ENCODE measurements around the gene STARD8. TPM values are rescaled to one million over a fixed set of nuclear protein-coding genes. Genes with fewer than 3 reads are reported as not detected.

Gene STARD8
- total RNA-seq, 2 experiments from 2014 or later = not detected

DNA sequence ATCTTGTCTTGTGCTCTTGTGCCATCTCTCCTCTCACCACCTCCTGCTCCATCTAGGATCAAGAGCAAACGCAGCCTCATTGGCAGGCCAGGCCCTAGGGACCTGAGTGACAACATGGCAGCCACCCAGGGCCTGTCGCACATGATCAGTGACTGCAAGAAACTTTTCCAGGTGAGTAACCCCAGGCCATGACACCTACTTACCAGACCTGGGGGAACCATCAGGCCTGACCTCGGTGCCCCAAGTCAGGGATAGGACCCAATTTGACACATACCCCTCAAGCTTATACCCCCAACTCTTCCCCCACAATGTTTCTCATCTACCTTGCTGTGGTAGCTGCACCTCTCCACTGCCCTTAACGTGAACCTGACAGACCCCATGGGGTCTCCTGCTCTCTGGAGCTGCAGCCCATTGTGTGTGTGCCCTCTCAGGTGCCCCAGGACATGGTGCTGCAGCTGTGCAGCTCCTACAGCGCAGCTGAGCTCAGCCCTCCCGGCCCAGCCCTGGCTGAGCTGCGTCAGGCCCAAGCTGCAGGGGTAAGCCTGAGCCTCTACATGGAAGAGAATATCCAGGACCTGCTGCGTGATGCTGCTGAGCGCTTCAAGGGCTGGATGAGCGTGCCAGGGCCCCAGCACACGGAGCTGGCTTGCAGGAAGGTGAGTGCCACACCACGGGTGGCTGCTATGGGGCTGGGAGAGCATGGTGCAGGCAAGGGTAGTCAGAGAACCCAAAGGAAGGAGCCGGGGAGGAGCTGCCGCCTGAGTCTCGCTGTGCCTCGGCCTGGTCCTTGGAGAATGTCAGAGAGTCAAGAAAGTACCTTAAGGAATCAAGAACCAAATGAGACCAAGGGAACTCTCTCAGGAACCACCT is 74.8 kb downstream of the STARD8 start:
- H3K4me1 ChIP-seq (ENCODE audit: insufficient read depth, low read length, poor library complexity, severe bottlenecking) = no peaks in the 10 kb centered on the region
- ChIA-PET POLR2A (no interaction called here), CTCF (ENCODE audit: unreplicated experiment) (no interaction called here)
- H3K9me2 ChIP-seq (ENCODE audit: insufficient read depth, low read length) = no peaks in the 10 kb centered on the region
- no peak overlapping the region for H2AFZ ChIP-seq (ENCODE audit: low read length)
- TF ChIP-seq, protein P1, sequence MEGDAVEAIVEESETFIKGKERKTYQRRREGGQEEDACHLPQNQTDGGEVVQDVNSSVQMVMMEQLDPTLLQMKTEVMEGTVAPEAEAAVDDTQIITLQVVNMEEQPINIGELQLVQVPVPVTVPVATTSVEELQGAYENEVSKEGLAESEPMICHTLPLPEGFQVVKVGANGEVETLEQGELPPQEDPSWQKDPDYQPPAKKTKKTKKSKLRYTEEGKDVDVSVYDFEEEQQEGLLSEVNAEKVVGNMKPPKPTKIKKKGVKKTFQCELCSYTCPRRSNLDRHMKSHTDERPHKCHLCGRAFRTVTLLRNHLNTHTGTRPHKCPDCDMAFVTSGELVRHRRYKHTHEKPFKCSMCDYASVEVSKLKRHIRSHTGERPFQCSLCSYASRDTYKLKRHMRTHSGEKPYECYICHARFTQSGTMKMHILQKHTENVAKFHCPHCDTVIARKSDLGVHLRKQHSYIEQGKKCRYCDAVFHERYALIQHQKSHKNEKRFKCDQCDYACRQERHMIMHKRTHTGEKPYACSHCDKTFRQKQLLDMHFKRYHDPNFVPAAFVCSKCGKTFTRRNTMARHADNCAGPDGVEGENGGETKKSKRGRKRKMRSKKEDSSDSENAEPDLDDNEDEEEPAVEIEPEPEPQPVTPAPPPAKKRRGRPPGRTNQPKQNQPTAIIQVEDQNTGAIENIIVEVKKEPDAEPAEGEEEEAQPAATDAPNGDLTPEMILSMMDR (conservative IDR thresholded peaks at IDR 0.05; ENCODE audit: low read length) = no peak
- TF ChIP-seq EZH2phosphoT487 (IDR thresholded peaks at IDR 0.05; ENCODE audit: borderline replicate concordance, low read depth, low read length) = no peak
- H3K79me2 ChIP-seq (ENCODE audit: insufficient read depth, low read depth, low read length) = no peaks in the 10 kb centered on the region
- no peaks in the 10 kb centered on the region for H4K20me1 ChIP-seq (ENCODE audit: insufficient read depth, low read length)
- no peak overlapping the region for H3K4me3 ChIP-seq (ENCODE audit: low read depth, low read length, poor library complexity, severe bottlenecking)
- H3K36me3 ChIP-seq (ENCODE audit: insufficient read depth, low read length) = no peaks in the 10 kb centered on the region
- H3K27ac ChIP-seq (ENCODE audit: low read depth, low read length, poor library complexity, severe bottlenecking) = no peak overlapping the region
- BruUV-seq (replicated peaks) = no TSS peak
- DNase-seq (ENCODE audit: low spot score) = no peak
- H3K4me2 ChIP-seq (ENCODE audit: low read length) = no peak overlapping the region
- no peaks in the 10 kb centered on the region for H3K9me3 ChIP-seq (ENCODE audit: low read length)
- intact Hi-C loops (cut with micrococcal nuclease; ENCODE audit: unreplicated experiment) = no loop called here

DNA sequence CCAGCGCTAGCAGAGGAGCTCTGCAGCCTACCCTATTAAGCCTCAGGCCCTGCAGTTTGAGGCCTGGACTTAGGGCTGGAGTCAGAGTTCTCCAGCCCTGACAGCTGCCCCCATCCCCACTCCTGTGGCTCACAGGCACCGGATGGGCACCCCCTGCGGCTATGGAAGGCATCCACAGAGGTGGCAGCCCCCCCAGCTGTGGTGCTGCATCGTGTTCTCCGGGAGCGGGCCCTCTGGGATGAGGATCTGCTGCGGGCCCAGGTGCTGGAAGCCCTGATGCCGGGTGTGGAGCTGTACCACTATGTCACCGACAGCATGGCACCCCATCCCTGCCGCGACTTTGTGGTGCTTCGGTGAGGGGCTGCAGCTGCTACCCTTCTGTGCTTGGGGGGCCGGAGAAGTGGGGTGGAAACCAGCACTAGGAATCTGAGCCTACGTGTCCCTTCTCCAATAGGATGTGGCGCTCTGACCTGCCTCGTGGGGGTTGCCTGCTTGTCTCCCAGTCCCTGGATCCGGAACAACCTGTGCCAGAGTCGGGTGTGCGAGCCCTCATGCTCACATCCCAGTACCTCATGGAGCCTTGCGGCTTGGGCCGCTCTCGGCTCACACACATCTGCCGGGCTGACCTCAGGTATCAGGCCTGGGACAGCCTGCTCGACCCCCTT is 76.2 kb downstream of the STARD8 start:
- Histone ChIP-seq H3K4me3 (ENCODE audit: low read depth, low read length, poor library complexity, severe bottlenecking) (no peak overlapping the region), H3K4me2 (ENCODE audit: low read length) (no peak overlapping the region), H3K27ac (ENCODE audit: low read depth, low read length, poor library complexity, severe bottlenecking) (no peak overlapping the region), H3K9me2 (ENCODE audit: insufficient read depth, low read length) (no peaks in the 10 kb centered on the region), H3K4me1 (ENCODE audit: insufficient read depth, low read length, poor library complexity, severe bottlenecking) (no peaks in the 10 kb centered on the region), H2AFZ (ENCODE audit: low read length) (no peak overlapping the region), H3K79me2 (ENCODE audit: insufficient read depth, low read depth, low read length) (no peaks in the 10 kb centered on the region), H3K36me3 (ENCODE audit: insufficient read depth, low read length) (no peaks in the 10 kb centered on the region), H3K9me3 (ENCODE audit: low read length) (no peaks in the 10 kb centered on the region), H4K20me1 (ENCODE audit: insufficient read depth, low read length) (no peaks in the 10 kb centered on the region)
- no peak for TF ChIP-seq EZH2phosphoT487 (IDR thresholded peaks at IDR 0.05; ENCODE audit: borderline replicate concordance, low read depth, low read length)
- TF ChIP-seq, protein P1 (conservative IDR thresholded peaks at IDR 0.05; ENCODE audit: low read length) = no peak
- no peak for DNase-seq (ENCODE audit: low spot score)
- CTCF ChIA-PET (ENCODE audit: unreplicated experiment) = no interaction called here
- BruUV-seq (replicated peaks) = no TSS peak
- POLR2A ChIA-PET = no interaction called here
- intact Hi-C loops (cut with micrococcal nuclease; ENCODE audit: unreplicated experiment) = no loop called here

DNA sequence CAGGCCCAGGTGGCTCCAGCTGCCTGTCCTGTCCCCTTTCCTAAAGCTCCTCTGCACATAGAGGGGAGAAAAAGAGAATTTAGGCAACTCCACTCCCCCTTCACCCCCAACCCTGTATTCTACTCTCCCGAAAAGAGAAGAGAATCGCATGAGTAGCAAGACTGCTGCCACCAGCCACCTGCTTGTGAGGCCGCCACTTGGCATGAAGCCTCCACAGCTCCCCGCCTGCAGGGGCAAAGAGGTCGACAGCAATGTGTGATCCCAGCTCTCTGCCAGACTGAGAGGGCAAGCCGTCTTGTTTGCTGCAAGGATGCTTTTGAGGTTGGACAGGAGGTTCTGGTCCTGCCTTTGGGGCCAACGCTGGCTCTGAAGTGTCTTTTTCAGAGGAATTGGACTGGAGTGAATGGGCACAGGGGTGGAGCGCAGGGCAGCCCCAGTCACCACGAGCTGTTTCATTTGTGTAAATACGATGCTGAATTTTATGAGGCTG is 77.1 kb downstream of the STARD8 start:
- no peak overlapping the region for H2AFZ ChIP-seq (ENCODE audit: low read length)
- ChIA-PET POLR2A (no interaction called here), CTCF (ENCODE audit: unreplicated experiment) (no interaction called here)
- H3K79me2 ChIP-seq (ENCODE audit: insufficient read depth, low read depth, low read length) = no peaks in the 10 kb centered on the region
- DNase-seq (ENCODE audit: low spot score) = no peak
- no TSS peak for BruUV-seq (replicated peaks)
- H3K4me3 ChIP-seq (ENCODE audit: low read depth, low read length, poor library complexity, severe bottlenecking) = no peak overlapping the region
- H4K20me1 ChIP-seq (ENCODE audit: insufficient read depth, low read length) = no peaks in the 10 kb centered on the region
- no peaks in the 10 kb centered on the region for H3K36me3 ChIP-seq (ENCODE audit: insufficient read depth, low read length)
- intact Hi-C loops (cut with micrococcal nuclease; ENCODE audit: unreplicated experiment) = no loop called here
- no peaks in the 10 kb centered on the region for H3K9me2 ChIP-seq (ENCODE audit: insufficient read depth, low read length)
- no peaks in the 10 kb centered on the region for H3K4me1 ChIP-seq (ENCODE audit: insufficient read depth, low read length, poor library complexity, severe bottlenecking)
- H3K27ac ChIP-seq (ENCODE audit: low read depth, low read length, poor library complexity, severe bottlenecking) = no peak overlapping the region
- H3K4me2 ChIP-seq (ENCODE audit: low read length) = no peak overlapping the region
- TF ChIP-seq EZH2phosphoT487 (IDR thresholded peaks at IDR 0.05; ENCODE audit: borderline replicate concordance, low read depth, low read length) = no peak
- TF ChIP-seq, protein P1 (conservative IDR thresholded peaks at IDR 0.05; ENCODE audit: low read length) = no peak
- H3K9me3 ChIP-seq (ENCODE audit: low read length) = no peaks in the 10 kb centered on the region

Measured in OCI-LY7 (cell line).